ENCODE data around the gene PANX2.

DNA sequence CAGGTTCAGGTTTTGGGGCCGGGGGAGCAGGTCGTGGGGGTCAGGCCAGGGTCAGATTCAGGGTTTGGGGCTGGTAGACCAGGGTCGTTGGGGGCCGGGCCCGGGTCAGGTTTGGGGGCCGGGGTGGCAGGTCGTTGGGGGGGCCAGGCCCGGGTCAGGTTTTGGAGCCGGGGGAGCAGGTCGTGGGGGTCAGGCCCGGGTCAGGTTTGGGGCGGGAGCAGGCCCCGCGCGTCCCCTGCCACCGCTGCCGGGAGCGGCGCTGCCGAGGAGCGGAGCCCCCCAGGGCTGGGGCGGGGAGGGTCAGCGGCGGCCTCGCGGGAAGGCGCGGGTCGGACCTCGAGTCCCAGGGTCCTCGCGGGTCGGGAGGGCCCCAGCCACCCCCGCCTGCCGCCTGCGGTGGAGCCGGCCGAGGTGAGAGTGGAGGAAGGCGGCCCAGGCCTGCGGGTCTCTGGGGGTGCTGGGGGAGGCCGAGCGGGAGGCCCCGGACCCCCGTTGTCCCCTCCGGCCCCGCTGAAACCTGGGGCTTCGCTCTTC is 15.7 kb downstream of the PANX2 start:
- TF ChIP-seq, protein P1, sequence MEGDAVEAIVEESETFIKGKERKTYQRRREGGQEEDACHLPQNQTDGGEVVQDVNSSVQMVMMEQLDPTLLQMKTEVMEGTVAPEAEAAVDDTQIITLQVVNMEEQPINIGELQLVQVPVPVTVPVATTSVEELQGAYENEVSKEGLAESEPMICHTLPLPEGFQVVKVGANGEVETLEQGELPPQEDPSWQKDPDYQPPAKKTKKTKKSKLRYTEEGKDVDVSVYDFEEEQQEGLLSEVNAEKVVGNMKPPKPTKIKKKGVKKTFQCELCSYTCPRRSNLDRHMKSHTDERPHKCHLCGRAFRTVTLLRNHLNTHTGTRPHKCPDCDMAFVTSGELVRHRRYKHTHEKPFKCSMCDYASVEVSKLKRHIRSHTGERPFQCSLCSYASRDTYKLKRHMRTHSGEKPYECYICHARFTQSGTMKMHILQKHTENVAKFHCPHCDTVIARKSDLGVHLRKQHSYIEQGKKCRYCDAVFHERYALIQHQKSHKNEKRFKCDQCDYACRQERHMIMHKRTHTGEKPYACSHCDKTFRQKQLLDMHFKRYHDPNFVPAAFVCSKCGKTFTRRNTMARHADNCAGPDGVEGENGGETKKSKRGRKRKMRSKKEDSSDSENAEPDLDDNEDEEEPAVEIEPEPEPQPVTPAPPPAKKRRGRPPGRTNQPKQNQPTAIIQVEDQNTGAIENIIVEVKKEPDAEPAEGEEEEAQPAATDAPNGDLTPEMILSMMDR (conservative IDR thresholded peaks at IDR 0.05; ENCODE audit: low read depth, low read length) = no peak
- no peak for TF ChIP-seq EZH2 (IDR thresholded peaks at IDR 0.05; ENCODE audit: low read length, unreplicated experiment)
